GM18507 (cell line): ENCODE measurements around the gene R3HDM4.

Experiments used
- DNase-seq: peaks from one replicate; pipeline ENCODE4 v3.0.0; 2011; ENCODE audit warnings: low read depth; ENCODE audit not compliant: insufficient read length; ENCODE audit errors: extremely low spot score
- FAIRE-seq: peaks from 2 replicates; lab custom pipeline; 2011; peaks lifted over from hg19 to GRCh38; lab: Jason Lieb, UNC

The R3HDM4 gene

GRCh38 chr19:848386-848921 is 64.6 kb downstream of the R3HDM4 start:
- FAIRE-seq, result no peak
- no peak for DNase-seq
